SH-SY5Y (cell line): ENCODE data around the gene COX7A2L.

ENCODE experiments used
- GATA2 ChIP-seq: IDR thresholded peaks from 2 replicates; pipeline ENCODE4 v1.6.1; 2011; ENCODE audit warnings: mild to moderate bottlenecking, low read depth, low read length
- GATA3 ChIP-seq: IDR thresholded peaks from 2 replicates; pipeline ENCODE4 v1.6.1; 2011; ENCODE audit warnings: low read depth, mild to moderate bottlenecking, low read length, moderate library complexity

DNA sequence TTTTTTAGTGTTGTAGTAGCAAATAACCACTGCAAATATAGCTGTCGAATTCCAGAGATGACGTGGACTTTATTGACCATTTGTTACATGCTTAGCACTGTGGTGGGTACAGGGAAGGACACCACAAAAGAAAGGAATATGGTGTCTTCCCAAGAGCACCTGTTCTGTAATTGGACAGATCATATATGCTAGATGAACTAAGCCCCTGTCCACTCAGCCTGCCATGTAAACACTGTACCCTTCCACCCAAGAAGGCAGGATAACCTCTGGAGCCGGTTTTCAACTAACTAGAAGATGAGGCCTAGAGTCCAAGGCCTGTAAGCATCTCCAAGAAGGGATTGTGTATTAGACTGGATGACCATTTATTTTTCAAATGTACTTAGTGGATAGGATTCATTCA lies 44.1 kb downstream of the COX7A2L start:
- TF ChIP-seq GATA2 = no peak
- TF ChIP-seq GATA3 = no peak
